NCI-H187 (cell line): ENCODE results near the gene ITGAD.

Source experiments
- DNase-seq, 2 experiments: peaks; one replicate each; lab custom pipeline; 2025; lab: John Stamatoyannopoulos, UW

The ITGAD gene

DNA sequence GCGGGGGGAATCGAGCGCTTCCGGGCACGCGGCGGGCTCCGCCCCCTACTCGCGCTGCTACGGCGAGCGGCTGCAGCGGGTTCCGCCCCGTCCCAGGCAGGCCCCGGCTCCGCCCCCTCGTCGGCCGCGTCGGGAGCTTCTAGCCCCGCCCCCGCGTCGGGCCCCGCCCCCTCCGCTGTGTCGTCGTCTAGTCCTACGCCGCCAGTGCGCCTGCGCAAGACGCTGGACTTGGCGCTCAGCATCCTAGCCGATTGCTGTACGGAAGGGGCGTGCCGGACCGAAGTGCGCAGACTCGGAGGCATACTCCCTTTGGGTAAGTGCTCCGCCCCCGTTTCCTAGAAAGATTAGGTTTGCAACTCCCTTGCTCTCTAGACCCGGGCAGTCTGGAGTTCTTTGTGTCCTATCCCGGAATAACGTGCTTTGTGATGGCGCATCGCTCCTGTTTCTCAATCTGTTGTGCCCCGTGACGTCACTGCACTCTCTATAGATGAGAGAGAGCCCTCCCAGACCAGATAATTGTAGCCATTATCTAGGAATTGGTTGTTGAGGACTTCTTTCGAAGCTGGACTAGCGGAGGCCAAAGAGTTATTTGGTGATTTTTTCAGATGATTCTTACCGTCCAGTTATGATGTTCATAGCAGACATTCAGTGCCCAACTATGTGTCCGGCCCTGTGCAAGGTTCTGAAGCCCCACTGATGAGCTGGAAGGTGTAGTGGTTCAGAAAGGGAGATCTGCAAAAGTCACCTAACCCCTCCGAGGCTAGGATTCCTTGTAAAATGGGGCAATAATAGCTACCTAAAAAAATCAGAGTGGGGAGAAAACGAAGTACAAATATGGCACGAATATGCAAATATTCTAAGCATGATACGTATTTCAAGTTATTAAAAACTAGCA is 66.8 kb downstream of the ITGAD start:
- DNase-seq, result peak; percentile 91 to 92

- no peak for DNase-seq
These were observed 67.5 kb downstream of the ITGAD start for GRCh38 chr16:31460582-31461002.

GRCh38 chr16:31461201-31461920 is 68.2 kb downstream of the ITGAD start:
- no peak for DNase-seq

DNA sequence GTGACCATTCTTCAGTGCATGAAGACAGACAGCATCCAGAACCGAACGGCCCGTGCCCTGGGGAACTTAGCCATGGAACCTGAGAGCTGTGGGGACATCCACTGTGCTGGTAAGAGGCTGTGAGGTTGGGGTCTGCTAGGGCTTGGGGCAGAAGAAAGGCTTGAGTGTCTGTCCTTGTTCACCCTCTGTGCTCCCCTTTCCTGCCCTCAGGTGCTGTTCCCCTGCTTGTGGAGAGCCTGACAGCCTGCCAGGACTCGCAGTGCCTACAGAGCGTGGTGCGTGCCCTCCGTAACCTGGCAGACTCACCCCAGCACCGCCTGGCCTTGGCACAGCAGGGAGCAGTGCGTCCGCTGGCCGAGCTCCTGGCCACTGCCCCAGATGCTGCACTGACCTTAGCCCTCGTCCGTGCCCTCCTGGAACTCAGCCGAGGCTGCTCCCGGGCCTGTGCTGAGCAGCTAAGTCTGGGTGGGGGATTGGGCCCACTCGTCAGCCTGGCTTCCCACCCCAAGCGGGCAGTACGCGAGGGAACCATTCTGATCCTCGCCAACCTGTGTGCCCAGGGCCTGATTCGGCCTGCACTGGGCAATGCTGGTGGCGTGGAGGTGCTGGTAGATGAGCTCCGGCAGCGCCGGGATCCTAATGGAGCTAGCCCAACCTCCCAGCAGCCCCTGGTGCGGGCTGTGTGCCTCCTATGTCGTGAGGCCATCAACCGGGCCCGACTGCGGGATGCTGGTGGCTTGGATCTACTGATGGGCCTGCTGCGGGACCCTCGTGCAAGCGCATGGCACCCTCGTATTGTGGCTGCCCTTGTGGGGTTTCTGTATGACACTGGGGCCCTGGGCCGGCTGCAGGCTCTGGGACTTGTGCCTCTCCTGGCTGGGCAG is 69.0 kb downstream of the ITGAD start:
- no peak for DNase-seq

DNA sequence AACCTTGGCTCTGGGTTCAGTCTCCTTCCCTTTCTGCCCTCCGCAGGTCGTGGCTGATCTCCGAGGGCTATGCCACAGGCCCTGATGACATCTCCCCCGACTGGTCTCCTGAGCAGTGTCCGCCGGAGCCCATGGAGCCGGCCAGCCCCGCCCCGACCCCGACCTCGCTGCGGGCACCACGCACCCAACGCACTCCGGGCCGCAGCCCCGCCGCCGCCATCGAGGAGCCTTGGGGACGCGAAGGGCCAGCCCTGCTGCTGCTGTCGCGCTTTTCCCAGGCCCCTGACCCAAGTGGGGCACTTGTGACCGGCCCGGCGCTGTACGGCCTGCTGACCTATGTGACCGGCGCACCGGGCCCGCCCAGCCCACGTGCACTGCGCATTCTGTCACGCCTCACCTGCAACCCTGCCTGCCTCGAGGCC is 71.2 kb downstream of the ITGAD start:
- DNase-seq, result no peak

GRCh38 chr16:31464781-31465260 is 71.7 kb downstream of the ITGAD start:
- no peak for DNase-seq

DNA sequence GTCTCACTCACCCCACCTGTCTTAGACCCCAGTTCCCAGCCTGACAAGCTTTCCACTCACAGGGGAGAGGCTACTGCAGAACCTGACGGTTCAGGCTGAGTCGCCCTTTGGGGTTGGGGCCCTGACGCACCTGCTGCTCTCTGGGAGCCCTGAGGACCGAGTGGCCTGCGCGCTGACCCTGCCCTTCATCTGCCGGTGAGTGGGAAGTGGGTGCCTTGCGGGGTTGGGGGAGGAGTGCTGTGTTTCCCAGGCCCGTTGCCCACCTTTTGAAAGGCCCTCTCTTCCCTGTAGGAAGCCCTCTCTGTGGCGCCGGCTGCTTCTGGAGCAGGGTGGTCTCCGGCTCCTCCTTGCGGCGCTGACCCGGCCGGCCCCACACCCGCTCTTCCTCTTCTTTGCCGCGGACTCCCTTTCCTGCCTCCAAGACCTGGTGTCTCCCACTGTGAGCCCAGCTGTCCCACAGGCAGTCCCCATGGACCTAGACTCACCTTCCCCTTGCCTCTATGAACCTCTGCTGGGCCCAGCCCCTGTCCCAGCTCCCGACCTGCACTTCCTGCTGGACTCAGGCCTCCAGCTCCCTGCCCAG is 72.7 kb downstream of the ITGAD start:
- DNase-seq, result no peak

GRCh38 chr16:31466381-31466841 is 73.3 kb downstream of the ITGAD start:
- no peak for DNase-seq

DNA sequence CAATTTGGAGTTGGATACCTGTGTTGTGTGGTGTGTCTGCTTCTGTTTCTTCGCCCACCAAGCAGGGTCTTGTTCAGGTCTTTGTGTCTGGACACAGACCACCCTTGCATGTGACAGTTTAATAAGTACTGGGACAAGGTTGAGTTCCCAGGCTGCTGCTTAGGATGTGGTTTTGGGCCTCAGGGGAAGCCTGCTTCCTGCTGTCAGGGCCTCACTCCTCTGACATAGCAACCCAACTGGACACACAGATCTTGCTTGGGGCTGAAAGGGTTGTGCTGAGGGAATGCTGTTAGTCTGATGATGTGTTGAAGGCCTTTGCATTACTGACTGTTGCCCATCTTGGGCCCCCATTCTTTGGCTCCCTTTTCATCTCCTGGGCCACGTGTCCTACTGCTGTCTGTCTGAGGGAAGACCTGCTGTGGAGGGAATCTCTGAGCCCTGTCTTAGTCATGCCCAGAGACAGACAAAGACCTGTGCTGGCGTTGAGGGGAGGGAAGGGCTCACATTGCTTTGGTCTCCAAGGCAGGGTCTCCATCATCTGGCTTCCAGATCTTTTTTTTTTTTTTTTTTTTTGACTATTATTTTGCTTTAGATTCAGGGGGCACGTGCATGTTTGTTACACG is 74.1 kb downstream of the ITGAD start:
- no peak for DNase-seq

GRCh38 chr16:31467858-31468257 is 74.7 kb downstream of the ITGAD start:
- no peak for DNase-seq

GRCh38 chr16:31470615-31471014 is 77.5 kb downstream of the ITGAD start:
- no peak for DNase-seq

DNA sequence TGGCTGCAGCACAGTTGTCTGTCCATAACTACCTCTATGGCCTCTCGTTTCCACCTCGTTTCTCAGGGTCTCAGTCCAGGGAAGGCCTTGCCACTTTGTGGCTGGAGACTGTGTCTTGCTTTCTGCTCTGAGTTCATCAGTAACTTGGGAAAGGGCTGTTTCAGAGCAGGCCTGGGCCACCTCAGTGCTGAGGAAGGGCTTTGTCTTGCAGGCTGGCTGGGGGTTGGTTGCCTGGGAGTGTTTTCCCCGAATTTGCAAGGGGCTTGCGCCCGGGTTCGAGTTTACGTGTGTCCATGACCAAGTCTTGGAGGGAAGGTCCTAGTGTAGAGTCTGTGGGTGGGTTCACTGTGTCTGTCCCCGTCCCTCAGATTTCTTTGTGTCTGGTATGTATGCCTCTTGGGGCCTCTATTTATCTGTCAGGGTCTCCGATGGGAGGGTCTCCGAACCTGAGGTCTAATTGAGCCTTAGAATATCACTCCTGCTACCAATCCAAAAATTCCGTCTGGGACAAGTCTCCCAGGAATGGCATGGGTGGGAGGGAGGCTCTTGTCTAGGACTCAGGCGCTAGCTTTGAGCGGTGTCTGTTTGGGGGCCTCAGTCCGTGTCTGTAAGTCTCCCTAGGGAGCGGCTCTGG is 78.2 kb downstream of the ITGAD start:
- no peak for DNase-seq

DNA sequence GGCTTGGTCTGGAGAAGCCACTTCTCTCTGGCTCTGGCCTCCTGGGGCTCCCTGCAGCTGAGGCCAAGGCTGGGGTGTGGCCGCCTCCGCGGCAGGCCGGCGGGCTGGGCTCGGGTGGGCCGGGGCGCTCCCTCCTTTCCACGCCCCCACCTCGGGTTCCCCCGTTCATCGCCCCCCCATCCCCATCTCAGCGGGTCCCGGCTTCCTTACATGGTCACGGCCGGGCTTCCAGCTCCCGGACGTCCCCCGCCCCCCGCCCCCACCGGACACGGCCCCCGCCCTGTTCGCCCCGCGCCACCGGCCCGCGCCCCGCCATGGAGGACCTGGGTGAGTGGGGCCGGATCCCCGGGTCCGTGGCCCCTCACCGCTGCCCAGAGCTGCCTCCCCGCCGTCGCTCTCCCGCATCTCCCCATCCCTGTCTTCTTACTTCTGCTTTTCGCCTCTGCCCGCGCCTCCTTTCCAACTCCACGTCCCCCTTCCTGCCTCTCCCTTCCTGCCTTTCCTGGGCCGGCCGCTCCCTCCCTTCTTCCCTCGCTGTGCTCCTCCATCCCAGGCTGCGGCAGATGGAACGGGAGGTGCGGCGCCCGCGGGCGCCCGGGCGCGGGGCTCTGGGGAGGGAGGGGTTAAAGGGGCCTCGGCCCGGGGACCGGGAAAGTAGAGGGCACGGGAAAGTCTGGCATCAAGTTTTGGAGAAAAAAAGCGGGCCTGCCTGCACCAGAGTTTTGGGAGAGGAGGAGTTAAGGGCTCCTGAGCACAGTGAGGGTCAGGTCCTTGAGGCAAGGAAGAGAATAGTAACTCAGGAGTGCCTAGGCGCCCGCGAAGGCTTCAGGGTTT is 79.0 kb downstream of the ITGAD start, which contains the start of gene TGFB1I1:
Gene TGFB1I1 (plus strand): TSS at position 278 of the 834 bp plus-strand sequence. CDS start 37 bp downstream, at position 315.
- no peak for DNase-seq

DNA sequence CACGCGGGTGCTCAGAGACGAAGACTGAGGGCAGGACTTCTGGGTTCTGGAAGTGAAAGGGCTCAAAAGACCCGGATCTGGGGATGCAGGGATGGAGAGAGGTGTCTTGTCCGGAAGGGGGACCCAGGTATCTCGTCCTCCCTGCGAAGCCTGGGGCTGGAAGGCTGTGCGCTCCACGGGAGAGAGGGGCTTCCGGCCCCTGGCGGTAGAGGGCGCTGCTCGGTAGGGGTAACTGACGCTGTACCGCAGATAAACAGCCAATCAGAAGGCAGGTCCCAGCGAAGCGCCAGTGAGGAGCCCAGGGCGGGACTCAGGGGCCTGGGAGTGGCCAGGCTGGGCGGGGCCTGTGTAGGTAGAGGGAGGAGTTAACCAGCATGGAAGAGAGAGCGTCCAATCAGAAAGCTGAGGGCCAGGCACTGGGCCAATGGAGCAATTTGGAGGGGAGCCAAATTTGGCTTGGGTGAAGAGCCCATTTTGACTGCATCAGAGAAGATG is 79.6 kb downstream of the ITGAD start:
- DNase-seq, result no peak

GRCh38 chr16:31473264-31473984 is 80.3 kb downstream of the ITGAD start:
- no peak for DNase-seq

DNA sequence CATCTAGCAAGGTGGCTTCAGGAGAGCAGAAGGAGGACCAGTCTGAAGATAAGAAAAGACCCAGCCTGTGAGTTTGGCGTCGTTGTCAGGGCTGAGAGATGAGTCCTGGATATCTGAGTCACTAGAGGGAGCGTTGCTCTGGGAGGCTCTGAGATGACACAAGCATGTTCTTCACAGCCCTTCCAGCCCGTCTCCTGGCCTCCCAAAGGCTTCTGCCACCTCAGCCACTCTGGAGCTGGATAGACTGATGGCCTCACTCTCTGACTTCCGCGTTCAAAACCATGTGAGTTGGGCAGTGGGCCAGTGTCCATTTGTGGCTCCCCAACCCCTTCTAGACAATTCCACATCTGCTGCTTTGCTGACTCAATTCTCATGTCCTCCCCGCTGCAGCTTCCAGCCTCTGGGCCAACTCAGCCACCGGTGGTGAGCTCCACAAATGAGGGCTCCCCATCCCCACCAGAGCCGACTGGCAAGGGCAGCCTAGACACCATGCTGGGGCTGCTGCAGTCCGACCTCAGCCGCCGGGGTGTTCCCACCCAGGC is 81.1 kb downstream of the ITGAD start:
- DNase-seq, result no peak

DNA sequence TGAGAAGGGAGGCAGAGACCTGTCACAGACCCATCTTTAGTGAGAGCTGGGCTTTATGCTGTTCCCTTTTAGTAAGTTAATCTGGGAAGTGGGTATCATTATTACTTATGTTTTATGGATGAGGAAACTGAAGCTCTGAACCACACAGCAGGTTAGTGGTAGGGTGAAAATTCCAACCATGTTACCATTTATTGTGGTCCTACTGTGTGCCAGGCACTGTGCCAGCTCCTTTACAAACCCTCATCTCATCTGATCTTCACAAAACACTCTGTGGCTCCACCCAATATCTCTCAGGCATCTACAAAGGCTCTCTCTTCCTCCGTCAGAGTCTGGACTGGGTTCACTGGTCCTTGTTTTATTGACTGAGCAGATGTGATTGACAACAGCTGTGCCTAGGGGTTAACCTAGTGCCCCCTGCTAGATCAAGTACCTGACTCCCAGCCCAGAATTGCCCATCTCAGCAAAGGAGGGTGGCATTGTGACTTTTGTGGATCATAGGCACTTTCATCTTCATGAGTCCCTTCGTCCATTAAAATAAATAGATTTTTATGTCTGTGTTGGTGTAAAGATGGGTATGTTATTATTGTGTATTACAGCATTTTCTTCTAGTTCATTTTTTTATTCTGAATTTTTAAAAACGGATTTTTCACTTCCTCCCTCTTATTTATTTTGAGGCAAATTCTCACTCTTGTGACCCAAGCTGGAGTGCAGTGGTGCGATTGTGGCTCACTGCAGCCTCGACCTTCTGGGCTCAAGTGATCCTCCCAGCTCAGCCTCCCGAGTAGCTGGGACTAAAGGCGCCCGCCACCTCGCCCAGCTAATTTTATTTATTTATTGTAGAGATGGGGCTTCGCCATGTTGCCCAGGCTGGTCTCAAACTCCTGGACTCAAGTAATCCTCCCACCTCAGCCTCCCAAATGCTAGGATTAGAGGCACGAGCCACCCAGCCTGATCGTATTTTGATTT is 81.9 kb downstream of the ITGAD start:
- DNase-seq, result no peak
